Measurements from ENCODE around the gene SPRR1A. TPM values are rescaled to one million over a fixed set of nuclear protein-coding genes. Genes with fewer than 3 reads are reported as not detected.

The SPRR1A gene
- total and polyA plus RNA-seq, 2 experiments from 2014 or later, result not detected

- Histone ChIP-seq H3K27ac (no peak within 1 kb of the TSS), H3K4me3 (no peak within 1 kb of the TSS)
- no peak for DNase-seq (ENCODE audit: low read depth in 1 of 2, low spot score in 1 of 2)
Measured at GRCh38 chr1:152946651-152947256, 37.1 kb upstream of the SPRR1A start, which contains the start of gene SPRR5. TSS of gene SPRR5 (plus strand) at chr1:152947206. CDS start at chr1:152948555, 1,349 bp downstream.

GRCh38 chr1:152951711-152952110 lies 32.2 kb upstream of the SPRR1A start:
- no peak overlapping the region for H3K27ac ChIP-seq

More at GRCh38 chr1:152946651-152947256, 37.1 kb upstream of the SPRR1A start, which contains the start of gene SPRR5:
- no peaks in the 10 kb centered on the region for H3K27me3 ChIP-seq
- no peak for TF ChIP-seq CTCF (IDR thresholded peaks at IDR 0.05; ENCODE audit: low read depth, low read length)
- no peaks in the 10 kb centered on the region for H3K4me1 ChIP-seq (ENCODE audit: low read depth)
- no peaks in the 10 kb centered on the region for H3K9me3 ChIP-seq (ENCODE audit: low read depth)
- no peaks in the 10 kb centered on the region for H3K36me3 ChIP-seq

GRCh38 chr1:152953761-152954160 lies 30.1 kb upstream of the SPRR1A start:
- H3K36me3 ChIP-seq, result no peaks in the 10 kb centered on the region
- no peak overlapping the region for H3K4me3 ChIP-seq
- no peaks in the 10 kb centered on the region for H3K27me3 ChIP-seq
- H3K9me3 ChIP-seq (ENCODE audit: low read depth), result no peaks in the 10 kb centered on the region
- H3K4me1 ChIP-seq (ENCODE audit: low read depth), result no peaks in the 10 kb centered on the region
- no peak for DNase-seq (ENCODE audit: low read depth in 1 of 2, low spot score in 1 of 2)
- H3K27ac ChIP-seq, result no peak overlapping the region
- TF ChIP-seq CTCF (IDR thresholded peaks at IDR 0.05; ENCODE audit: low read depth, low read length), result no peak

More at GRCh38 chr1:152951711-152952110, 32.2 kb upstream of the SPRR1A start:
- DNase-seq (ENCODE audit: low read depth in 1 of 2, low spot score in 1 of 2), result no peak
- no peak for TF ChIP-seq CTCF (IDR thresholded peaks at IDR 0.05; ENCODE audit: low read depth, low read length)
- no peaks in the 10 kb centered on the region for H3K36me3 ChIP-seq
- no peaks in the 10 kb centered on the region for H3K9me3 ChIP-seq (ENCODE audit: low read depth)
- no peaks in the 10 kb centered on the region for H3K27me3 ChIP-seq
- H3K4me3 ChIP-seq, result no peak overlapping the region
- H3K4me1 ChIP-seq (ENCODE audit: low read depth), result no peaks in the 10 kb centered on the region

GRCh38 chr1:152954436-152954835 lies 29.4 kb upstream of the SPRR1A start:
- H3K4me1 ChIP-seq (ENCODE audit: low read depth), result no peaks in the 10 kb centered on the region
- no peaks in the 10 kb centered on the region for H3K9me3 ChIP-seq (ENCODE audit: low read depth)
- TF ChIP-seq CTCF (IDR thresholded peaks at IDR 0.05; ENCODE audit: low read depth, low read length), result no peak
- H3K36me3 ChIP-seq, result no peaks in the 10 kb centered on the region
- no peak overlapping the region for H3K4me3 ChIP-seq
- DNase-seq (ENCODE audit: low read depth in 1 of 2, low spot score in 1 of 2), result no peak
- no peaks in the 10 kb centered on the region for H3K27me3 ChIP-seq
- no peak overlapping the region for H3K27ac ChIP-seq

GRCh38 chr1:152957561-152957960 lies 26.3 kb upstream of the SPRR1A start:
- H3K27ac ChIP-seq, result no peak overlapping the region
- DNase-seq (ENCODE audit: low read depth in 1 of 2, low spot score in 1 of 2), result no peak
- no peaks in the 10 kb centered on the region for H3K27me3 ChIP-seq
- H3K36me3 ChIP-seq, result no peaks in the 10 kb centered on the region
- no peak for TF ChIP-seq CTCF (IDR thresholded peaks at IDR 0.05; ENCODE audit: low read depth, low read length)
- H3K9me3 ChIP-seq (ENCODE audit: low read depth), result no peaks in the 10 kb centered on the region
- H3K4me3 ChIP-seq, result no peak overlapping the region
- no peaks in the 10 kb centered on the region for H3K4me1 ChIP-seq (ENCODE audit: low read depth)
